ENCODE results near the gene RBM20.
"Not testable (repeated sequence)": the region's sequence is repeated elsewhere in the genome, so short reads cannot be mapped to it uniquely, and the experiment has no call there.

RBM20 gene

DNA sequence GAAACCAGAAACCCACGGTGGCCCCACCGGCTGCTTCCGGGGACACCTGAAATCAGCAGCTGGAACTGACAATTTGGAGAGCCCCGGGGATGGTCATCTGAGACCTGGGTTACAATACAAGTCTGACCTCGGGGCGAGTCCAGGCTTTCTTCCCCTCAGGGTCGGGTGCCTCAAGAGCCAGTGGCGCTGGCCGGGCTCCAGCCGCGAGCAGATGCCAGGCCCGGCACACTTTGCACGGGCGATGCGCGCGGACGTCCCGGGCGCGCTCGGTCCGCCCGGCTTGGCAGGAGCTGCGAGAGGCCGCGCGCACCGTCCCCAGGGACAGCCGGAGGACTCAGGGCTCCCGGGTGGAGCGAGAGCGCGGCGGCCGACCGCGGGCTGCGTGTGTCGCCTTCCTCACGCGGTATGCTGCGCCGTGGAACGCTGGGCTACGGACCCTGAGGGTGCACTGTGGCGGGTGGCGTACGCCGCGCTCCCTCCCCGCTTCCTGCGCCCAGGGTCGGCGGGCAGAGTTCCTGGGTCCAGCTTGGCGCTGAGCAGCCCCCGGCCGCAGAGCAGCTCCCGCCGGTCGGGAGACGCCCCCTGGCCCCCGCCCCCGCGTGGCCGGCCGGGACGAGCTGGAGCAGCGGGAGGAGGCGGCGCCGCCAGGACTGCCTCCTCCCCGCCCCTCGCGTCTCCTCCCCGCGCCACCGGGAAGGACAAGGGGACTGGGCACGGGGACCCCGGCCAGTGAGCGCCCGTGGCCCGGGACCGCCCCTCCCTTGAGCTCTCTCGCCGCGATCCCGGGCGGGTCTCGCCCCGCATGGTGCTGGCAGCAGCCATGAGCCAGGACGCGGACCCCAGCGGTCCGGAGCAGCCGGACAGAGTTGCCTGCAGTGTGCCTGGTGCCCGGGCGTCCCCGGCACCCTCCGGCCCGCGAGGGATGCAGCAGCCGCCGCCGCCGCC is at the start of gene RBM20:
Gene RBM20 (plus strand): TSS at position 684 of the 945 bp plus-strand sequence. CDS start 119 bp downstream, at position 803.
- DNase-seq (ENCODE audit: low read depth): no peak

DNA sequence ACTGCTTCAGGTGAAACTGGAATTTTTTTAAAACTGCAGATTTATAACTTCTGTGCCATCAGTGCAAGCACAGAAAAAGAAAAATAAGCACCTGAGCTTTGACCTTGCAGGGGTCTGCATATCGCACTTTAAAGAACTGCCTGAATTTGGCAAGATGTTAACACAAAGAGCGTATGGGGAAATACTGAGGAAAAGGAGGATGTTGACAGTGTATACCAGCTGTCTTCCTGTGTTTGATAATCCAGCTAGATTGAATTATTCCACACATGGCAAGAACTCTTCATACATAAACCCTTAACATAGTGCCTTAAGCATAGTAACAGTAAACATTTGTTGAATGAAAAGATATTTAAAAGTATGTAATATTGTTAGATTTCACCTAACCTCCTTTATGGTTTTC is 46.7 kb upstream of the RBM20 start:
- DNase-seq (ENCODE audit: low read depth): no peak

DNA sequence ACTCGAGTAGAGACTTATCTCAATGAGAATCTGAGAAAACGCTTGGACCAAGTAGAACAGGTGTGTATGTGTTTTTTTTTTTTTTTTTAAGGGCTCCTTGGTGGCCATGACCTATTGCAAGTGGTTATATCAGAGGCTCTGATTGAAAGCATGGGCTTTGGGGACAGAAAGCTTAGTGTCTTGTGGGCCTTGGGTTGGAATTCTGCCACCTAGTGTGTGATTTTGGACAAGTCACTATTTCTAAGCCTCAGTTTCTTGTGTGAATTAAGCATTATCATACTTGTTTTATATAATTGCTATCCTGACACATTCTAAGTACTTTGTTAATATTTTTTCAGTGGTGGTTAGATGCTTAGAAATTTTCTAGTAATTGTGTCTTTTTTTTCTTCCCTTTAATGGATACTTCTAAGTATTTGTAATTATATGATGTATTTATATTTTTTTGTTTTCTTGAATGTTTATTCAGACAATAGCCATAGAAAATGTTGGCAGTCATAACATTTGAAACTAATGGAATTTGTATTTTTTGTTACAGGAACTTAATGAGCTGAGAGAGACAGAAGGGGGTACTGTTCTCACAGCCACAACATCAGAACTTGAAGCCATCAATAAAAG is 43.5 kb upstream of the RBM20 start:
- no peak for DNase-seq (ENCODE audit: low read depth)

DNA sequence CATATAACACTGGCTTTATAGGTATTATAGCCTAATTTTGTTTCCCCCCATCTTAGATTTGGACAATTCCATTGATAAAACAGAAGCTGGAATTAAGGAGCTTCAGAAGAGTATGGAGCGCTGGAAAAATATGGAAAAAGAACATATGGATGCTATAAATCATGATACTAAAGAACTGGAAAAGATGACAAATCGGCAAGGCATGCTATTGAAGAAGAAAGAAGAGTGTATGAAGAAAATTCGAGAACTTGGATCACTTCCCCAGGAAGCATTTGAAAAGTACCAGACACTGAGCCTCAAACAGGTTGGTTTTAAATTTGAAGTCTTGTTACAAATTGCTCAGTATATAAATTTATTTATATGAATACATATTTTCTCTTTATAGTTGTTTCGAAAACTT is 42.6 kb upstream of the RBM20 start:
- DNase-seq (ENCODE audit: low read depth): no peak

DNA sequence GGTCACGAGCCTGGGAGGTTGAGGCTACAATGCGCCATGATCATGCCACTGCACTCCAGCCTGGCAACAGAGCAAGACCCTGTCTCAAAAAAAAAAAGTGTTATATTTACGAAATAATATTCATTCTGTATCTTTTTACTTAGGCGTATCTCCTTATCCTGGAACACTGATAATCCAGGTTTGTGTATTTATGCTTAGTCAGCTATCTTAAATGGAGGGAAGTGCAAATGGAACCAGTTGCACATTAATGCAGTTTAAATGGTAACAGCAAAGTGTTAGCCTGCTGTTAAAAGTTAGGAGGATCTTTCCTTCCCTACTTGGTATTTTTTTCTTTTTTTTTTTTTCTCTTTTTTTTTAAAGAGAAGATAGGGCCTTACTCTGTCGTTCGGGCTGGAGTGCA is 36.0 kb upstream of the RBM20 start:
- DNase-seq (ENCODE audit: low read depth): no peak

DNA sequence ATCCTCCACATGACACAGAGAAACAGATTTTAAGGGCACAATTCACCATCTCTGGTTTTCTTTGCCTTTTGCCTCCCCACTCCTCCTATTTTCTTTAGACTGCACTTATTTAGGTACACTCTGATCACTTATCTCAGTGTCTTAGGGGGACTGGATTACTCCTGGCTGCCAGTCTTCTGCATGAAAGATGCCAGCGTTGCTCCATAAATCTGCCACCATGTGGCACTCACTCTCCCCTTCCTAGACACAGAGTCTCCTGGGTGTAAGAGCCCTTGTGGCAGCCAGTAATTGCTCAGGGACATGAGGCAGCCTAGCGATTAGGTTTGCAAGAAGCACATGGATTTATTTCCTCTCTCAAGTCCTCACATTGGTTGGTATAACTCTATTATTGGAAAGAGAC is 34.5 kb upstream of the RBM20 start:
- DNase-seq (ENCODE audit: low read depth): no peak

DNA sequence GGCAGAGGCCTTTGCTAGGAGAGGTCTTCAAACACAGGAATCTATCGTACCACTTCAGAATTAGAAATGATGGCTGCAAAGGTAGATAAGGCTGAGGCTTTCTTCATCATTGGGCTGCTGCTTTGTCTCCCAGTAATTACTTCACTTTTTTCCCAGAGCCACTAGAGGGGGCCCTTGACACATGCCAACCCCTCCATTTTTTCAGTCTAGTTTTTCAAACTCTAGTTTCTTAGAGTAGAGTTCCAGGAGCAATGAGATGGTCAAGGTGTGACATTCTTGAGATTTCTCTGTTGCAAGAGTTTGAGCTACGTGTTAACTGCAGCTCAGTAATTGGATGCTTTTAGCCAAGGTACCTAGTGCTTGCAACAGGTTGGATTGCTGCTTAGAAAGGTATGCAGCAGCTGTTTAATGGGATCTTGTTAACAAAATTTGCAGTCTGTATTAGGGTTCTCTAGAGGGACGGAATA is 33.8 kb upstream of the RBM20 start:
- no peak for DNase-seq (ENCODE audit: low read depth)

DNA sequence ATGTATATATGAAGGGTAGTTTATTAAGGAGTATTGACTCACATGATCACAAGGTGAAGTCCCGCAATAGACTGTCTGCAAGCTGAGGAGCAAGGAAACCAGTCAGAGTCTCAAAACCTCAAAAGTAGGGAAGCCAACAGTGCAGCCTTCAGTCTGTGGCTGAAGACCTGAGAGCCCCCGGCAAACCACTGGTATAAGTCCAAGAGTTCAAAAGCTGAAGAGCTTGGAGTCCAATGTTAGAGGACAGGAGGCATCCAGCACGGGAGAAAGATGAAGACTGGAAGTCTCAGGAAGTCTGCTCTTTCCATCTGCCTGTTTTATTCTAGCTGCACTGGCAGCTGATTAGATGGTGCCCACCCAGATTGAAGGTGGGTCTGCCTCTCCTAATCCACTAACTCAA is 33.4 kb upstream of the RBM20 start:
- not testable (repeated sequence) for DNase-seq (ENCODE audit: low read depth)

DNA sequence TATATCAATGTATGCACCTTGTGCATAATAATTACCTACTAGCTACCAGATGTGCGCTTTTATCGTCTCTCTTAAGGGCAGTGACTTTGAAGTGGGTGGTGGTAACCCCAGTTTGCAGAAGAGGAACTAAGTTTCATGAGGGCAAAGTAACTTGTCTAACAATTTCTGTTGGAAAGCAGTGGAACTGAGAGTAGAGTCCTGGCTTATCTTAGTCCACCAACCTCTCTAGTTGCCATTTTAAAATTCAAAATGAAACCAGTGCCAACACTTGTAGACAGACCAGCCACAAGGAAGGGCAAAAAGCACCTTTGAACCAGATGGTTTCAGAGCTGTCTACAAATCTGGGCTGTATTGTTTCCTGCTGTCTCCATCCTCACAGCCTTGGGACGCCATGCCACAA is 32.0 kb upstream of the RBM20 start:
- no peak for DNase-seq (ENCODE audit: low read depth)

DNA sequence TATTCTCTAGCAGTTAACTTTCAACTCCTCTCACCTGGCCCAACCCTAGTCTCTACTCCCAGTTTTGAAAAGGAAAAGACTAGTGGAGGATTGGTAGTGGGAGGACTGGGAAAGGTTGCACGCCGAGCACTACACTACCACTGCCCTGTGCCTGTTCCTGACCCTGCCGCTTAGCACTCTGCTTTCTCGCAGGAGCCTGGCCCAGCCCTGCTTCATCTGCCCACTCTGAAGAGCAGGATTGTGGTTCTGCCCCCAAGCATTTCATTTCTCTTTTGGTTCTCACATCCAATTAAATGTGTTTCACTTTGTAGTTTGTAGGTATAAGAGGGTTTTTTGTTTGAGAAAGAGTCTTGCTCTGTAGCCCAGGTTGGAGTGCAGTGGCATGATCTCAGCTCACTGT is 31.5 kb upstream of the RBM20 start:
- no peak for DNase-seq (ENCODE audit: low read depth)

DNA sequence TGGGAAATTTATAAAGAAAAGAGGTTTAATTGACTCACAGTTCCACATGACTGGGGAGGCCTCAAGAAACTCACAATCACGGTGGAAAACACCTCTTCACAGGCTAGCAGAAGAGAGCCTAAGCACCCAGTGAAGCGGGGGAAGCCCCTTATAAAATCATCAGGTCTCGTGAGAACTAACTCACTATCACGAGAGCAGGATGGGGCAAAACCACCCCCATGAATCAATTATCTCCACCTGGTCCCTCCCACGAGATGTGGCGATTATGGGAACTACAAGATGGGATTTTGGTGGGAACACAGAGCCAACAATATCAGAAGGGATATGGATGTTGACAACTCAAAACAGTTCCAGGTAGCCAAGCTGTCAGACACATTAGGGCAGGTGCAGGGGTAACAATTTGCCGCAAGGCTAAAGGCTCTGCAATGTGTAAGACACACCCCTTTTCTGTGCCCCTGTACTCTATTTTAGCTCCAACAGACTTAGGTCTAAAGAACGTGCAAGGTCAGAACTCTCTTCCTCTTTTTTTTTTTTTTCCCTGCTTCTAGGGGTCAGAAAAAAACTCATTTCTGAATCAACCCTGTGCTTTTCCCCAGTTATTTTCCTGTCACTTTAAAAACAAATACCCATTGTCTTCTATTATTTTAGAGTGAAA is 30.7 kb upstream of the RBM20 start:
- DNase-seq (ENCODE audit: low read depth): no peak

DNA sequence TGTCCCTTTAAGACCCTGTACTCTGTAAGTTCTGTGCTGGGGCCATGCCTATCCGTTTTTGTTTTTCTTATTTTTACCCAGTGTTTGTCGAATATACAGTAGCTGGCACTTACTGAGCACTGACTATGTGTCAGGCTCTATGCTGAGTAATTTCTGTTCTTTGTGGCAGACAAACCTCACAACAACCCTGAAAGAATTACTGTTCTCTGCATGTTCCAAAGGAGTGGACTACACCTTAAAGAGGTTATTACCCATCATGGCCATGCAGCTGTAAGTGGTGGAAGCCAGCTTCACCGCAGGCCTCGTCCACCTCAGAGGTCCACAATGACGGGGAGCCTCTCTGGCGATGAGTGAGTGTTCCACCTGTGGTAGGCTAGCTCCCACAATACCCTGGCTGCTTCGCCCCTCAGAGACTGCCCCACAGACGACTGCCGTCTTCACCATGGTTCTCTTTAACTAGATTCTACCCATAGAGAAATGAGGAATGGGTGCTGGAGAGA is 30.1 kb upstream of the RBM20 start:
- no peak for DNase-seq (ENCODE audit: low read depth)

DNA sequence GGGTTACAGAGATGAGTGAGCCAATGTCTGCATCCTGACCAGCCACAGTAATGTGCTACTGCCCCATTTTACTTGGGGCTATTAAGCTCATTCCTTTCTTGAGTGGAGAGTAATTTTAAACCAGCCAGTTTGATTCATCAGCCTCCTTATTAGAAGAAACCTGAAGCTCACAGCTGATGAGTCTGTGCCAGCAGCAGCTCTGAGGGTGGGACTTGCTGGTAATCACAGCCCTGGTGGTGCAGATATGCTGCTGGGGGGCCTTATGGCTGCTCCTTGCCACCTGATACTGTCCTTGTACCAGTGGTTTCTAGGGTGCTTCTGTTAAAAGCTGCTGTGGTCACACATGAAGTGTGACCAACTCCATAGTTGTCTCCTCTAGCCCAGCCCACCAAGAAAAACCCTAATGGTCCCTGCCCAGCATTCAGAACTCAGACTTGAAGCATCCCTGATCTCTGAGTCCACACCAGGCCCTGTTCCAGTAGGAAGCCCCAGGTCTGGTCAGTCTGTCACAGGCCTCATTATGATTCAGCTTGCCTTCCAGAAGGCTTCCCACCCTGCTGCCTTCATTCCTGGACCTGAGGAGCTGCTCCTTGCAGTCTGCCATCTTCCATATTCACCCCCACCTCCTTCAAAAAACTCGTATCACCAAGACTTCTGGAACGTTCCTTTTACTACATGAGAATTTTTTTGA is 28.9 kb upstream of the RBM20 start:
- no peak for DNase-seq (ENCODE audit: low read depth)

DNA sequence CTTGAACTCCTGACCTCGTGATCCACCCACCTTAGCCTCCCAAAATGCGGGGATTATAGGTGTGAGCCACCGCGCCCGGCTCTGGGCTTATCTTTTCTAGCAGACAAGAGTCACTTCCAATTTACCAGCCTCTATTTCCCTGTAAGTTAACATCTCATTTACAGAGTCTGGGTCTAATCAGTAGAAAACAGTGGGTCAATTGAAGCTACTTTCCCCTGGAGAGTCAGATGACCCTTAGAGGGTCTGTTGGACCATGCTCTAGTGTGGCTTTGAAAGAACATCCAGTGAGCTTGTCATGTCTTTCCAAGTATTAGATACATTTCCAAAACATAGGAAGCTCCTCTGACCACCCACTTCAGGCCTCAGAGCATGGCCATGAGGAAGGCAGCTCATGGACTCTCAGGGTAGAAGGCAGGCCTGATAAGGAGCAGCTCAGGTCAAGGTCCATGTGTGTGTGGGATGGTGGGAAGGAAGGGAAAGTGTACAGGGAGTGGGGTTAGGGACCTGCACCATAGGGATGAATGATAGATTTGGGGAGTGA is 27.6 kb upstream of the RBM20 start:
- no peak for DNase-seq (ENCODE audit: low read depth)

DNA sequence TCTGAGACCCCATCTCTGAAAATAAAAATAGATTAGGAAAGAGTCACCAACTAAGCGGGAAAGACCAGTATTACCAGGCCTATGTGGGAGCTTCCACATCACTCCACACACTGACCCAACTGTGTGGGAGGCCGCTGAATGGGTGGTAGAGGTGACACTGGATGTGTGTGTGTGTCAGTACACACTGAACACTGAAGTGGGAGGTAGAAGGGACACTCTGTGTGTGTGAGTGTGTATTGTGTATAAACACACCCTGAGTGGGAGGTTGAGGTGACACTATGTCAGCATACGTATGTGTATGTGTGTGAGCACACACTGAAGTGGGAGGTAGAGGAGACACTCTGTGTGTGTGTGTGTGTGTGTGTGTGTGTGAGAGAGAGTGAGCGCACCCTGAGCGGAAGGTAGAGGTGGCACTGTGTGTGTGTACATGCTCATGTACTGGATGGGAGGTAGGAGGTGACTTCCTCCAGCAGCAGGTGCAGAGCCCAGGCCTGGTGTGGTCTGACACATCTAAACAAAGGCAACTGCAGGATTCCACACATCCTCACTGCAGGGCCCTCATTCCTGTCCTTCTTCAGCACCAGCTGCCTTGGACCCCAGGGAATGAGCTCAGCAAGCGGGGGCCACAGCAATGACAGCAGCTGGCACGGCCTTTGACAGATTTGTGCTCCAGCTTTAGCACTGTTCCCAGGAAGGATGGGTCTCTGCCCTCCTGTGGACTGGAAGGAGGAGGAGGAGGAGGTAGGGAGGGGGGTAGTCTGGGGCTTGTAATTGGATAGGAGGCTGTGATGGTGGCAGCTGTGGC is 26.5 kb upstream of the RBM20 start:
- DNase-seq (ENCODE audit: low read depth): no peak

DNA sequence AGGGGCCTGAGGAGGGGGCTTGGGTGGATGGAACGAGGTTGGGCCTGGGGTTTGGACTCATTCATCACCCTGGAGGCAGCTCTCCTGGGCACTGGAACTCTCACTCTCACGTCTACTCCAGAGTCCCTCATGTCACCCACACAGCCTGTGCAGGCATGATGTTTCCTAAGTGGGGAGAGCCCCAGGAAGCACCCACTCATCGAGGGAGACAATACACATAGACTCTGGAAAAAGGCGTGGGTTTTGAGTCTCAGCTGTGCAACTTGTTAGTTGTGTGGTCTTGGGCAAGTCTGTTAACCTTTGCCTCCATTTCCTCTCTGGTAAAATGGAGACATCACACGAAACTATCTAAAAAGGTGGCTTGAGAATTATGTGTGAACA is 25.9 kb upstream of the RBM20 start:
- DNase-seq (ENCODE audit: low read depth): no peak

DNA sequence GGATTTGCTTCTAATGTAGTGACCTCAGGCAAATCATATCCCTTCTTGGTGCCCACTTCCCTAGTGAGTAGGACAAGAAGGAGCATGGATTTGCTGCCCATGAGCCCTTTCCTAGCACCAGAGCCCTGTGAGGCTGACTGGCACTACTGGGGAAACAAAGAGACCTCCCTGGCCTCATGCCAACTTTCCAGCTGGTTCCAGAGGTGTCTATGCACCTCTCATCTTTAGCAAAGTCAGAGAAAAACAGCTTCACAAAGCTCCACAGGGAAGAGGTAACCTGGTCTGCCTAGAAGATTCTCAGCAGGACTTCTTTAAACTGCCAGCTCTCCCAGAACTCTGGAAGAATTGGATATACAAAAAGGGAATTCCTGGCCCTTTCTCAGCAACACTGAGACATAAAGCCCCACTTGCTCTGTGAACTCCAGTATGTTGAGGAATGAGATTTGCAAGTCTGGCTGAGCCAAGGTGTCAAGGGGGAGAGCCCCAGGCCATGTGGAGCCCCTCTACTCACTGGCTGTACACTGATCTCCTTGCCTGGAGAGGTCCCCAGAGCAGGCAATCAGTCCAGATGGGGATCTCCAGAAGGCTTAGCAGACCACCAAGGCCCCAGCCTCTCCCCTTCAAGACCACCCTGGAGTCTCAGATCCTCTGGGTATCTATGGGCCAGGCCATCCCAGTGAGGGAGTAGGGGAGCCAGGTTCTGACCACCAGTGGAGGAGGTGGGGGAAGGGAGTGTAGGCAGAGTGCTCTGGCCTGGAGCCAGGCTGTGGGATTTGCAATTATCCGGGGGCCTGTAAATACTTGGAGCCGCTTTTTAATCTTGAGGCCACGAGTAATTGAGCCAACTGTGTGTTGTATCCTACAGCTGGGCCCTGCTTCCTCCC is 24.4 kb upstream of the RBM20 start:
- DNase-seq (ENCODE audit: low read depth): no peak

DNA sequence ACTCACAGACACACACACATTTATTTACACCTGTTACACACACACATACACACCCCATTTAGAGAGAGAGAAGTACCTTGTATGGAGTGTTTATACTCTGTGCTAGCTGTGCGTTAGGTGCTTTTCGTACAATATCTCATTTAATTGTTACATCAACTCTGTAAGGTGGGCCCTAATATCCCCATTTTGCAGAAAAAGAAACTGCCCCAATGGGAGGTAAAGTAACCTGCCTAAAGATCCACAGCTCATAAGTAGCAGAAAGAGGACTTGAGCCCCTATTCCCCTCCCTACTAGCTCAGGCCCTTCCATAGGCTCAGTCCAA is 23.8 kb upstream of the RBM20 start:
- DNase-seq (ENCODE audit: low read depth): no peak

DNA sequence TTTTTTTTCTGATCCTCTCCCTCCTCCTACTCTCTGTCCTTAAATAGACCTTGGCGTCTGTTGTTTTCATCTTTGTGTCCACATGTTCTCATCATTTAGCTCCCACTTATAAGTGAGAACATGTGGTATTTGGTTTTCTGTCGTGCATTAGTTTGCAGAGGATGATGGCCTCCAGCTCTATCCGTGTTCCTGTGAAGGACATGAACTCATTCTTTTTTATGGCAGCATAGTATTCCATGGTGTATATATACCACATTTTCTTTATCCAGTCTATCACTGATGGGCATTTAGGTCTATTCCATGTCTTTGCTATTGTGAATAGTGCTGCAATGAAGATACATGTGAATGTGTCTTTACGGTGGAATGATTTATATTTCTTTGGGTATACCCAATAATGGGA is 20.8 kb upstream of the RBM20 start:
- DNase-seq (ENCODE audit: low read depth): not testable (repeated sequence)

DNA sequence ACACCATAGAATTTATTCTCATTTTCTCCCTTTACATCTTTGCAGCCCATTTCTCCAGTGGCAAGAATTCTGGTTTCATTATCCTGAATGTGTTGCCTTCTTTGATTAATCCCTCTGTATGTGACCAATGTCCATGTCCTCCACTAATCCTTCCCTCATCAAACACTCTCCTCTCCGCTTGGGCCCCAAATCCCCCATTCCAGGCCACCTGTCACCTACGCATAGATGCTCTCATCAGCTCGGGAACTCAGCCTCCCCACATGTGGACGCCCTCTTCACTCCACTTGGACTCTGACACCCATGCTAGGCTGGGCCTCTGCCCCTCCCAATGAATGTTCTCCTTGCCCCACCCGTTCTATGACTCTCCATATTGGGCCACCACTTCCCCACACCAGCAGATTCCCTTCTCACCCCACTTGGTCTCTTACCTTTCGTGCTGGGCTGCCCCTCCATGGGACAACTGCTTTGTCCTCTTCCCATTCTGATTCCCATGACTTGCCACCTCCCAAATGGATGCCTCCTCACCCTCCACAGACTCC is 18.7 kb upstream of the RBM20 start:
- DNase-seq (ENCODE audit: low read depth): no peak

Measured in GM04503 (cell line).